Prostate gland (tissue), 2 donors: Measurements from ENCODE around the gene ZC3H15.

Experiments
- POLR2AphosphoS5 ChIP-seq: sonication (generic); formaldehyde crosslinking; IDR thresholded peaks from one replicate; pipeline ENCODE4 v1.6.1; 2017; ENCODE audit warnings: antibody characterized with exemption
- TF ChIP-seq, protein P1 (sequence below), 4 experiments: fragments of 200-600 bp in 2 of 4; fragments of 450-650 bp in 2 of 4; sonication (generic) in 2 of 4; IDR thresholded peaks; 1 replicate in 3 of 4; 2 replicates in 1 of 4; pipeline ENCODE4 v1.5.1; 2016 to 2019; ENCODE audit warnings: antibody characterized with exemption in 4 of 4, mild to moderate bottlenecking in 2 of 4, moderate library complexity in 2 of 4

DNA sequence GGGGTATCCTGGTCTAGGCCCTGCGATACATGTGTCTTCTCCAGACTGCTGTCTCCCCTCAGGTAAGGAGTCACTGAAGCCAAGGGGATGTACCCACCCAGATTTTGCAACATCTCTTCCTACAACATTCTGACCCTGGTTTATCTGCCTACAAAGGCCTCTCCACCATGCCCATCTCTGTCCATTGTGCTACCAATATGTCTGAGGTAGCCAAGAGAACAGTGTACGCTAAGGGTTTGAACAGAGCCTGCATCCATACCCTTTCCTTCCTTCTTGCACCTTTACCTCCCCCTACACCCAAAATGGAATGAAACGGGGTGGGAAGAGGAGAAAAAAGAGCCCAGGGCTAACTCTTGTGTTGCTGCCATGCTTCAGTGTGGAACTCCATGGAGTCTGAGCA is 11.9 kb downstream of the ZC3H15 start:
- TF ChIP-seq, protein P1, sequence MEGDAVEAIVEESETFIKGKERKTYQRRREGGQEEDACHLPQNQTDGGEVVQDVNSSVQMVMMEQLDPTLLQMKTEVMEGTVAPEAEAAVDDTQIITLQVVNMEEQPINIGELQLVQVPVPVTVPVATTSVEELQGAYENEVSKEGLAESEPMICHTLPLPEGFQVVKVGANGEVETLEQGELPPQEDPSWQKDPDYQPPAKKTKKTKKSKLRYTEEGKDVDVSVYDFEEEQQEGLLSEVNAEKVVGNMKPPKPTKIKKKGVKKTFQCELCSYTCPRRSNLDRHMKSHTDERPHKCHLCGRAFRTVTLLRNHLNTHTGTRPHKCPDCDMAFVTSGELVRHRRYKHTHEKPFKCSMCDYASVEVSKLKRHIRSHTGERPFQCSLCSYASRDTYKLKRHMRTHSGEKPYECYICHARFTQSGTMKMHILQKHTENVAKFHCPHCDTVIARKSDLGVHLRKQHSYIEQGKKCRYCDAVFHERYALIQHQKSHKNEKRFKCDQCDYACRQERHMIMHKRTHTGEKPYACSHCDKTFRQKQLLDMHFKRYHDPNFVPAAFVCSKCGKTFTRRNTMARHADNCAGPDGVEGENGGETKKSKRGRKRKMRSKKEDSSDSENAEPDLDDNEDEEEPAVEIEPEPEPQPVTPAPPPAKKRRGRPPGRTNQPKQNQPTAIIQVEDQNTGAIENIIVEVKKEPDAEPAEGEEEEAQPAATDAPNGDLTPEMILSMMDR (IDR thresholded peaks at IDR 0.05), result no peak
- TF ChIP-seq POLR2AphosphoS5, result no peak
